Karpas-422 (cell line): Measurements from ENCODE around the gene HERPUD1. TPM values are rescaled to one million over a fixed set of nuclear protein-coding genes. Genes with fewer than 3 reads are reported as not detected.
"Not testable (repeated sequence)": the region's sequence is repeated elsewhere in the genome, so short reads cannot be mapped to it uniquely, and the experiment has no call there.

ENCODE experiments used
- DNase-seq: peaks from one replicate; pipeline ENCODE4 v3.0.0-alpha.2; 2015
- H2AFZ ChIP-seq: fragments of 200-600 bp; sonication (generic); 2 replicates; pipeline ENCODE4 v1.6.1; 2014; ENCODE audit warnings: antibody characterized with exemption, low read length, mixed read lengths
- H3K27ac ChIP-seq: fragments of 200-600 bp; sonication (generic); 2 replicates; pipeline ENCODE4 v1.5.1; 2014; ENCODE audit warnings: mild to moderate bottlenecking, low read length, moderate library complexity
- H3K27me3 ChIP-seq: fragments of 200-600 bp; sonication (generic); 2 replicates; pipeline ENCODE4 v1.6.1; 2014; ENCODE audit warnings: low read length, mixed read lengths
- H3K36me3 ChIP-seq: fragments of 200-600 bp; sonication (generic); 2 replicates; pipeline ENCODE4 v1.6.1; 2014; ENCODE audit warnings: low read length, mixed read lengths; ENCODE audit not compliant: insufficient read depth
- H3K4me1 ChIP-seq: fragments of 200-600 bp; sonication (generic); 2 replicates; pipeline ENCODE4 v1.6.1; 2014; ENCODE audit warnings: mild to moderate bottlenecking, low read length, mixed read lengths
- H3K4me2 ChIP-seq: fragments of 200-600 bp; sonication (generic); 2 replicates; pipeline ENCODE4 v1.6.1; 2014; ENCODE audit warnings: low read length, low read depth, mild to moderate bottlenecking; ENCODE audit not compliant: poor library complexity, severe bottlenecking
- H3K4me3 ChIP-seq: fragments of 200-600 bp; sonication (generic); 2 replicates; pipeline ENCODE4 v1.5.1; 2014; ENCODE audit warnings: mild to moderate bottlenecking, antibody characterized with exemption, low read length, mixed read lengths
- H3K79me2 ChIP-seq: fragments of 200-600 bp; sonication (generic); 2 replicates; pipeline ENCODE4 v1.6.1; 2014; ENCODE audit warnings: mild to moderate bottlenecking, low read length, mixed read lengths
- H3K9ac ChIP-seq: fragments of 200-600 bp; sonication (generic); 2 replicates; pipeline ENCODE4 v1.6.0; 2014; ENCODE audit warnings: low read length
- H3K9me2 ChIP-seq: fragments of 200-600 bp; sonication (generic), shearing (Covaris generic); replicated peaks from 2 replicates; pipeline ENCODE4 v1.6.0; 2014; ENCODE audit warnings: mild to moderate bottlenecking, low read length, moderate library complexity; ENCODE audit not compliant: insufficient read depth
- H3K9me3 ChIP-seq: fragments of 300-700, 200-600 bp; sonication (generic); 2 replicates; pipeline ENCODE4 v1.6.1; 2014; ENCODE audit warnings: low read length, mixed read lengths
- H4K20me1 ChIP-seq: fragments of 200-600 bp; sonication (generic); 2 replicates; pipeline ENCODE4 v1.6.1; 2014; ENCODE audit warnings: mild to moderate bottlenecking, antibody characterized with exemption, low read length, low read depth; ENCODE audit not compliant: insufficient read depth
- total RNA-seq: library from RNA; depleted of rRNA; stranded (reverse); fragments of >200 nt; shearing (Covaris generic); gene quantifications from 2 replicates; pipeline ENCODE4 v1.2.3, GENCODE V29; 2014; ENCODE audit warnings: low replicate concordance; rRNA removed

HERPUD1 gene
- total RNA-seq, result 98.1 and 112 TPM in 2 replicates

GRCh38 chr16:56931892-56932720, at the start of gene HERPUD1:
HERPUD1 (plus strand) TSS chr16:56932142; CDS start chr16:56932245, 103 bp downstream.
- Histone ChIP-seq H3K27me3 (no peaks in the 10 kb centered on the region), H3K9me3 (no peaks in the 10 kb centered on the region), H3K27ac (peak within 1 kb of the TSS; percentile 91), H3K4me1 (peaks cover 66% of the 10 kb centered on the region), H3K4me3 (peak within 1 kb of the TSS; percentile 92), H3K79me2 (peaks cover 51% of the 10 kb centered on the region), H3K4me2 (peak within 1 kb of the TSS; percentile 90), H2AFZ (peak within 1 kb of the TSS; percentile 82), H3K9me2 (no peaks in the 10 kb centered on the region), H4K20me1 (peaks cover 28% of the 10 kb centered on the region; the same call in 1 of the 2 replicates), H3K9ac (peak within 1 kb of the TSS; percentile 87), H3K36me3 (peaks cover 36% of the 10 kb centered on the region)
- peak; percentile 99 for DNase-seq

GRCh38 chr16:56883586-56883985, 48.4 kb upstream of the HERPUD1 start:
- no peaks in the 10 kb centered on the region for H3K9me3 ChIP-seq
- H3K9me2 ChIP-seq, result no peaks in the 10 kb centered on the region
- H3K79me2 ChIP-seq, result no peaks in the 10 kb centered on the region
- H3K27me3 ChIP-seq, result no peaks in the 10 kb centered on the region
- H3K4me3 ChIP-seq, result no peak overlapping the region
- no peak overlapping the region for H2AFZ ChIP-seq
- H4K20me1 ChIP-seq, result no peaks in the 10 kb centered on the region
- no peaks in the 10 kb centered on the region for H3K36me3 ChIP-seq
- no peak overlapping the region for H3K27ac ChIP-seq
- H3K4me2 ChIP-seq, result no peak overlapping the region
- peaks cover under 1% of the 10 kb centered on the region for H3K4me1 ChIP-seq
- no peak for DNase-seq
- H3K9ac ChIP-seq, result no peak overlapping the region

- Histone ChIP-seq H3K9me2 (no peaks in the 10 kb centered on the region), H4K20me1 (no peaks in the 10 kb centered on the region), H3K27ac (no peak overlapping the region), H3K36me3 (no peaks in the 10 kb centered on the region), H3K4me1 (peaks cover 6% of the 10 kb centered on the region), H2AFZ (no peak overlapping the region), H3K9me3 (no peaks in the 10 kb centered on the region), H3K27me3 (no peaks in the 10 kb centered on the region), H3K4me3 (no peak overlapping the region), H3K4me2 (no peak overlapping the region), H3K79me2 (no peaks in the 10 kb centered on the region), H3K9ac (no peak overlapping the region)
- no peak for DNase-seq
Measured at GRCh38 chr16:56884026-56884582, 47.8 kb upstream of the HERPUD1 start.

GRCh38 chr16:56884929-56885328, 47.0 kb upstream of the HERPUD1 start:
- not testable (repeated sequence) for H3K79me2 ChIP-seq, H3K9me3 ChIP-seq, H3K27ac ChIP-seq, H3K36me3 ChIP-seq, H3K27me3 ChIP-seq, H3K9ac ChIP-seq, H3K4me1 ChIP-seq, DNase-seq, H3K4me3 ChIP-seq, H3K4me2 ChIP-seq, H3K9me2 ChIP-seq, H4K20me1 ChIP-seq, H2AFZ ChIP-seq

GRCh38 chr16:56885446-56886162, 46.3 kb upstream of the HERPUD1 start:
- Histone ChIP-seq H3K4me1 (peaks cover 7% of the 10 kb centered on the region), H4K20me1 (no peaks in the 10 kb centered on the region), H2AFZ (no peak overlapping the region), H3K9ac (no peak overlapping the region), H3K9me2 (no peaks in the 10 kb centered on the region), H3K27ac (no peak overlapping the region), H3K4me2 (no peak overlapping the region), H3K79me2 (no peaks in the 10 kb centered on the region), H3K4me3 (no peak overlapping the region), H3K27me3 (no peaks in the 10 kb centered on the region), H3K36me3 (no peaks in the 10 kb centered on the region), H3K9me3 (no peaks in the 10 kb centered on the region)
- DNase-seq, result no peak

GRCh38 chr16:56886296-56886695, 45.6 kb upstream of the HERPUD1 start:
- no peak for DNase-seq
- Histone ChIP-seq H3K4me2 (no peak overlapping the region), H3K4me1 (peaks cover 7% of the 10 kb centered on the region), H3K9ac (no peak overlapping the region), H3K27ac (no peak overlapping the region), H3K9me3 (no peaks in the 10 kb centered on the region), H3K36me3 (no peaks in the 10 kb centered on the region), H4K20me1 (no peaks in the 10 kb centered on the region), H2AFZ (no peak overlapping the region), H3K79me2 (no peaks in the 10 kb centered on the region), H3K9me2 (no peaks in the 10 kb centered on the region), H3K27me3 (no peaks in the 10 kb centered on the region), H3K4me3 (no peak overlapping the region)

GRCh38 chr16:56886826-56887225, 45.1 kb upstream of the HERPUD1 start:
- no peaks in the 10 kb centered on the region for H3K9me3 ChIP-seq
- H4K20me1 ChIP-seq, result no peaks in the 10 kb centered on the region
- no peaks in the 10 kb centered on the region for H3K9me2 ChIP-seq
- H3K4me2 ChIP-seq, result no peak overlapping the region
- no peaks in the 10 kb centered on the region for H3K79me2 ChIP-seq
- H3K27me3 ChIP-seq, result no peaks in the 10 kb centered on the region
- H2AFZ ChIP-seq, result no peak overlapping the region
- no peak overlapping the region for H3K4me3 ChIP-seq
- H3K27ac ChIP-seq, result no peak overlapping the region
- peaks cover 7% of the 10 kb centered on the region for H3K4me1 ChIP-seq
- DNase-seq, result no peak
- H3K36me3 ChIP-seq, result no peaks in the 10 kb centered on the region
- no peak overlapping the region for H3K9ac ChIP-seq

- no peak overlapping the region for H2AFZ ChIP-seq
- H3K9me2 ChIP-seq, result no peaks in the 10 kb centered on the region
- no peaks in the 10 kb centered on the region for H3K79me2 ChIP-seq
- H4K20me1 ChIP-seq, result no peaks in the 10 kb centered on the region
- no peaks in the 10 kb centered on the region for H3K9me3 ChIP-seq
- H3K9ac ChIP-seq, result no peak overlapping the region
- H3K27me3 ChIP-seq, result no peaks in the 10 kb centered on the region
- H3K4me3 ChIP-seq, result no peak overlapping the region
- DNase-seq, result peak; percentile 88
- no peak overlapping the region for H3K27ac ChIP-seq
- H3K36me3 ChIP-seq, result no peaks in the 10 kb centered on the region
- peaks cover 7% of the 10 kb centered on the region for H3K4me1 ChIP-seq
- H3K4me2 ChIP-seq, result peak overlapping the region; percentile 50
Measured at GRCh38 chr16:56888806-56889205, 43.1 kb upstream of the HERPUD1 start.
